ENCODE measurements around the gene ADCY9. TPM values are rescaled to one million over a fixed set of nuclear protein-coding genes. Genes with fewer than 3 reads are reported as not detected.

ADCY9 gene
- total and polyA plus RNA-seq, 2 donors from 2014 or later: 6.8 to 23.7 TPM

DNA sequence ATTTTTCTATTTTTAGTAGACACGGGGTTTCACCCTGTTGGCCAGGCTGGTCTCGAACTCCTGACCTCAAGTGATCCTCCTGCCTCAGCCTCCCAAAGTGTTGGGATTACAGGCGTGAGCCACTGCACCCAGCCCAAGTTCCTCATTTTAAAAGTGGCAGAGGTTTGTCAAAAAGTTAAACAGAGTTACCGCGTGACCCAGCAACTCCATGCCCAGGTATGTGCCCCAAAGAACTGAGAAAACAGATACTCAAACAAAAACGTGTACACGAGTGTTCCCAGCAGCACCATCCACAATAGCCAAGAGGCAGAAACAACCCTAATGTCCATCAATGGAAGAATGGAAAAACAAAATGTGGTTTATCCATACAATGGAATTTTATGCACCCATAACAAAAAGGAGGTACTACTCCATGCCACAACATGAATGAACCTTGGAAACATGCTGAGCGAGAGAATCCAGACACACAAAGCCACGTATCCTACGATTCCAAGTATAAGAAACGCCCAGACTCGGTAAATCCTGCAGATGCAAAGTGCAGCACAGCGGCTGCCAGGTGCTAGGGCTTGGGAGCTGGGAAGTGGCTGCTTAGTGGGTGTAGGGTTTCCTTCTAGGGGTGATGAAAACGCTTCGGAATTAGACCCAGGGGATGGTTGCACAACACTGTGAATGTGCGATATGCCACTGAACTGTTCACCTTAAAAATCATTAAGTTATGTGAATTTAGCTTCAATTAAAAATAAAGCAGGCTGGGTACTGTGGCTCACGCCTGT, 24.8 kb downstream of the ADCY9 start:
- H3K27ac ChIP-seq (ENCODE audit: low read depth in 2 of 2, low read length in 2 of 2): no peak overlapping the region
- H3K27me3 ChIP-seq (ENCODE audit: control insufficient read depth, insufficient read depth, low read length): no peaks in the 10 kb centered on the region
- H3K4me1 ChIP-seq (ENCODE audit: control insufficient read depth in 2 of 3, insufficient read depth in 2 of 3, low read depth in 1 of 3, low read length in 3 of 3): peaks cover 0 to 23% (median 13%) of the 10 kb centered on the region in 3 donors
- no peak overlapping the region for H3K4me3 ChIP-seq (ENCODE audit: low read length in 3 of 3)
- FAIRE-seq (no peak), DNase-seq (no peak)
- intact Hi-C loops (cut with DNase I): no loop called here
- H3K9me3 ChIP-seq (ENCODE audit: control insufficient read depth in 2 of 3, insufficient read depth in 1 of 3, low read length in 3 of 3): no peaks in the 10 kb centered on the region
- TF ChIP-seq, protein P1, sequence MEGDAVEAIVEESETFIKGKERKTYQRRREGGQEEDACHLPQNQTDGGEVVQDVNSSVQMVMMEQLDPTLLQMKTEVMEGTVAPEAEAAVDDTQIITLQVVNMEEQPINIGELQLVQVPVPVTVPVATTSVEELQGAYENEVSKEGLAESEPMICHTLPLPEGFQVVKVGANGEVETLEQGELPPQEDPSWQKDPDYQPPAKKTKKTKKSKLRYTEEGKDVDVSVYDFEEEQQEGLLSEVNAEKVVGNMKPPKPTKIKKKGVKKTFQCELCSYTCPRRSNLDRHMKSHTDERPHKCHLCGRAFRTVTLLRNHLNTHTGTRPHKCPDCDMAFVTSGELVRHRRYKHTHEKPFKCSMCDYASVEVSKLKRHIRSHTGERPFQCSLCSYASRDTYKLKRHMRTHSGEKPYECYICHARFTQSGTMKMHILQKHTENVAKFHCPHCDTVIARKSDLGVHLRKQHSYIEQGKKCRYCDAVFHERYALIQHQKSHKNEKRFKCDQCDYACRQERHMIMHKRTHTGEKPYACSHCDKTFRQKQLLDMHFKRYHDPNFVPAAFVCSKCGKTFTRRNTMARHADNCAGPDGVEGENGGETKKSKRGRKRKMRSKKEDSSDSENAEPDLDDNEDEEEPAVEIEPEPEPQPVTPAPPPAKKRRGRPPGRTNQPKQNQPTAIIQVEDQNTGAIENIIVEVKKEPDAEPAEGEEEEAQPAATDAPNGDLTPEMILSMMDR (IDR thresholded peaks at IDR 0.05; ENCODE audit: borderline replicate concordance, extremely low read depth, insufficient read depth): no peak
- no peak overlapping the region for H3K9ac ChIP-seq (ENCODE audit: low read length in 3 of 3)
- no peaks in the 10 kb centered on the region for H3K36me3 ChIP-seq (ENCODE audit: control insufficient read depth in 2 of 3, insufficient read depth in 3 of 3, low read length in 3 of 3)

DNA sequence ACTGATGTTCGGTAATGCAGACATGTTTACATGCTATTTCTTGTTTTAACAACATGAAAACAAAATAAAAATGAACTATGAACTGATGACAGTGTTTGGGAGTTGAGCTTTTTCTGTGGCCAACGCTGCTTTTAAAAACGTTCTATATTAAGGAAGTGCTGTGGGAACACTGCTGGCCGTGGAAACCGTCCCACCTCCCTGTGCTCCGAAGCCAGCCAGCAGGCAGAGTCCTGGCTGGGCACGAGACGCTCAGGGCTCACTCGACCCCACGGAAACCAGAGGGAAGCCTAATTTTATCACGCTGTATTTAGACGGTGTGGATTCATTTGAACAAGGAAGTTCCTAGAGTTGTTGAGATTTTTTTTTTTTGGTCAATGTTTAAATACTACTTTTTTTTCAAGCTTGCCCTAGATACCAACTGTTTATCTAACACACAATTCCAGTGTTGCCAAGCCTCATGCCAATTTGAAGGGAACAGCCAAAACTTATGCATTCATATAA, 25.8 kb downstream of the ADCY9 start:
- no peaks in the 10 kb centered on the region for H3K27me3 ChIP-seq (ENCODE audit: control insufficient read depth, insufficient read depth, low read length)
- DNase-seq (peak in 1 of 5 donors; percentile 51), FAIRE-seq (peak; percentile 49)
- TF ChIP-seq, protein P1 (IDR thresholded peaks at IDR 0.05; ENCODE audit: borderline replicate concordance, extremely low read depth, insufficient read depth): no peak
- peak overlapping the region; percentile 47 to 76 for H3K27ac ChIP-seq (ENCODE audit: low read depth in 2 of 2, low read length in 2 of 2)
- H3K9ac ChIP-seq (ENCODE audit: low read length in 3 of 3): no peak overlapping the region
- no peaks in the 10 kb centered on the region for H3K9me3 ChIP-seq (ENCODE audit: control insufficient read depth in 2 of 3, insufficient read depth in 1 of 3, low read length in 3 of 3)
- peak overlapping the region in 2 of 3 donors; percentile 42 to 45 for H3K4me3 ChIP-seq (ENCODE audit: low read length in 3 of 3)
- peaks cover 0 to 22% (median 11%) of the 10 kb centered on the region in 3 donors for H3K4me1 ChIP-seq (ENCODE audit: control insufficient read depth in 2 of 3, insufficient read depth in 2 of 3, low read depth in 1 of 3, low read length in 3 of 3)
- no peaks in the 10 kb centered on the region for H3K36me3 ChIP-seq (ENCODE audit: control insufficient read depth in 2 of 3, insufficient read depth in 3 of 3, low read length in 3 of 3)
- intact Hi-C loops (cut with DNase I): no loop called here

- no peak overlapping the region for H3K9ac ChIP-seq (ENCODE audit: low read length in 3 of 3)
- intact Hi-C loops (cut with DNase I): no loop called here
- no peak for FAIRE-seq
- H3K27me3 ChIP-seq (ENCODE audit: control insufficient read depth, insufficient read depth, low read length): no peaks in the 10 kb centered on the region
- H3K4me1 ChIP-seq (ENCODE audit: control insufficient read depth in 2 of 3, insufficient read depth in 2 of 3, low read depth in 1 of 3, low read length in 3 of 3): peaks cover 0 to 22% (median 11%) of the 10 kb centered on the region in 3 donors
- TF ChIP-seq, protein P1 (IDR thresholded peaks at IDR 0.05; ENCODE audit: borderline replicate concordance, extremely low read depth, insufficient read depth): no peak
- peak in 1 of 5 donors; percentile 44 for DNase-seq
- H3K36me3 ChIP-seq (ENCODE audit: control insufficient read depth in 2 of 3, insufficient read depth in 3 of 3, low read length in 3 of 3): no peaks in the 10 kb centered on the region
- H3K9me3 ChIP-seq (ENCODE audit: control insufficient read depth in 2 of 3, insufficient read depth in 1 of 3, low read length in 3 of 3): no peaks in the 10 kb centered on the region
- peak overlapping the region in 2 of 3 donors; percentile 42 to 45 for H3K4me3 ChIP-seq (ENCODE audit: low read length in 3 of 3)
- H3K27ac ChIP-seq (ENCODE audit: low read depth in 2 of 2, low read length in 2 of 2): peak overlapping the region; percentile 47 to 76
Measured at GRCh38 chr16:4089811-4090301, 26.4 kb downstream of the ADCY9 start.

All from kidney (tissue), 14 donors.